Loucy (cell line): ENCODE data around the gene TLR9.

Source experiments
- EZH2phosphoT487 ChIP-seq: fragments of 200-600 bp; IDR thresholded peaks from 2 replicates; pipeline ENCODE4 v1.6.1; 2018; ENCODE audit warnings: antibody characterized with exemption, mild to moderate bottlenecking, moderate library complexity, borderline replicate concordance
- TF ChIP-seq, protein P1 (sequence below): fragments of 200-600 bp; sonication (generic); conservative IDR thresholded peaks from 2 replicates; pipeline ENCODE4 v1.5.1; 2014; ENCODE audit warnings: mild to moderate bottlenecking, antibody characterized with exemption, low read length

DNA sequence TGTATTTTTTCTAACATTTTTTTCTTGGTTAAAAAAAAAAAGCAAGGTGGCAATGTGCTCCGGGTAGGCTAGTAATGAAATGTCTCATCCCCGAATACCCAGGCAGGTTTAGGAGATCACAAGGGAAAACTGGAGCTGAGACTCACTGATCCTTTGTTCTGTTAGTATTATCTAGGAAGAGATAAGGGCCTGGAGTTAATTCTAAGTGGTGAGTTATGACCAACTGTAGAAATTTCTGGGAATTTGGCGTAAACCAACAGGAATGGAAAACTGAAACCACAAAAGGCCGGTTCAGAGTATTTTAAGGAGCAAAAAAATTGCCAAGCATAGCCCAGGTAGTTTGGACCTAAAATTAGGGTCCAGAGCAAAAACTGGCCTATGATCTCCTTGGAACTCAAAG, 32.5 kb upstream of the TLR9 start:
- TF ChIP-seq, protein P1, sequence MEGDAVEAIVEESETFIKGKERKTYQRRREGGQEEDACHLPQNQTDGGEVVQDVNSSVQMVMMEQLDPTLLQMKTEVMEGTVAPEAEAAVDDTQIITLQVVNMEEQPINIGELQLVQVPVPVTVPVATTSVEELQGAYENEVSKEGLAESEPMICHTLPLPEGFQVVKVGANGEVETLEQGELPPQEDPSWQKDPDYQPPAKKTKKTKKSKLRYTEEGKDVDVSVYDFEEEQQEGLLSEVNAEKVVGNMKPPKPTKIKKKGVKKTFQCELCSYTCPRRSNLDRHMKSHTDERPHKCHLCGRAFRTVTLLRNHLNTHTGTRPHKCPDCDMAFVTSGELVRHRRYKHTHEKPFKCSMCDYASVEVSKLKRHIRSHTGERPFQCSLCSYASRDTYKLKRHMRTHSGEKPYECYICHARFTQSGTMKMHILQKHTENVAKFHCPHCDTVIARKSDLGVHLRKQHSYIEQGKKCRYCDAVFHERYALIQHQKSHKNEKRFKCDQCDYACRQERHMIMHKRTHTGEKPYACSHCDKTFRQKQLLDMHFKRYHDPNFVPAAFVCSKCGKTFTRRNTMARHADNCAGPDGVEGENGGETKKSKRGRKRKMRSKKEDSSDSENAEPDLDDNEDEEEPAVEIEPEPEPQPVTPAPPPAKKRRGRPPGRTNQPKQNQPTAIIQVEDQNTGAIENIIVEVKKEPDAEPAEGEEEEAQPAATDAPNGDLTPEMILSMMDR = no peak
- no peak for TF ChIP-seq EZH2phosphoT487
